ENCODE measurements around the gene PFKL. TPM values are rescaled to one million over a fixed set of nuclear protein-coding genes. Genes with fewer than 3 reads are reported as not detected.

The PFKL gene
- total and polyA plus RNA-seq, 2 donors (not counting 1 experiment from before 2014, with no cell fraction given) = 54.8 to 125 TPM

- no peak for DNase-seq (ENCODE audit: low read depth in 2 of 2)
- no peak overlapping the region for H2AFZ ChIP-seq (ENCODE audit: low read length)
- no peak for TF ChIP-seq EZH2 (IDR thresholded peaks at IDR 0.05; ENCODE audit: low read length, missing control alignments)
- TF ChIP-seq, protein P1, sequence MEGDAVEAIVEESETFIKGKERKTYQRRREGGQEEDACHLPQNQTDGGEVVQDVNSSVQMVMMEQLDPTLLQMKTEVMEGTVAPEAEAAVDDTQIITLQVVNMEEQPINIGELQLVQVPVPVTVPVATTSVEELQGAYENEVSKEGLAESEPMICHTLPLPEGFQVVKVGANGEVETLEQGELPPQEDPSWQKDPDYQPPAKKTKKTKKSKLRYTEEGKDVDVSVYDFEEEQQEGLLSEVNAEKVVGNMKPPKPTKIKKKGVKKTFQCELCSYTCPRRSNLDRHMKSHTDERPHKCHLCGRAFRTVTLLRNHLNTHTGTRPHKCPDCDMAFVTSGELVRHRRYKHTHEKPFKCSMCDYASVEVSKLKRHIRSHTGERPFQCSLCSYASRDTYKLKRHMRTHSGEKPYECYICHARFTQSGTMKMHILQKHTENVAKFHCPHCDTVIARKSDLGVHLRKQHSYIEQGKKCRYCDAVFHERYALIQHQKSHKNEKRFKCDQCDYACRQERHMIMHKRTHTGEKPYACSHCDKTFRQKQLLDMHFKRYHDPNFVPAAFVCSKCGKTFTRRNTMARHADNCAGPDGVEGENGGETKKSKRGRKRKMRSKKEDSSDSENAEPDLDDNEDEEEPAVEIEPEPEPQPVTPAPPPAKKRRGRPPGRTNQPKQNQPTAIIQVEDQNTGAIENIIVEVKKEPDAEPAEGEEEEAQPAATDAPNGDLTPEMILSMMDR (conservative IDR thresholded peaks at IDR 0.05 in 1 of 2, IDR thresholded peaks at IDR 0.05 in 1 of 2; ENCODE audit: low read depth in 1 of 2, low read length in 2 of 2) = no peak
Measured at GRCh38 chr21:44260791-44261631, 38.8 kb upstream of the PFKL start.

GRCh38 chr21:44261675-44262295 is 38.1 kb upstream of the PFKL start, which contains the start of gene DNMT3L:
Gene DNMT3L, minus strand, starts transcription at chr21:44261897. Its CDS starts 638 bp downstream, at chr21:44261259.
- no peak for DNase-seq (ENCODE audit: low read depth in 2 of 2)
- TF ChIP-seq, protein P1 (conservative IDR thresholded peaks at IDR 0.05 in 1 of 2, IDR thresholded peaks at IDR 0.05 in 1 of 2; ENCODE audit: low read depth in 1 of 2, low read length in 2 of 2) = no peak
- no peak for TF ChIP-seq EZH2 (IDR thresholded peaks at IDR 0.05; ENCODE audit: low read length, missing control alignments)

More at GRCh38 chr21:44260791-44261631, 38.8 kb upstream of the PFKL start:
- Histone ChIP-seq H3K27me3 (ENCODE audit: control insufficient read depth, insufficient read depth, low read length) (peaks cover 2% of the 10 kb centered on the region), H4K20me1 (ENCODE audit: control insufficient read depth, extremely low read depth, insufficient read depth, low read length) (no peaks in the 10 kb centered on the region), H3K4me1 (ENCODE audit: control insufficient read depth, extremely low read depth, insufficient read depth, low read length) (no peaks in the 10 kb centered on the region), H3K27ac (ENCODE audit: insufficient read depth, low read length) (no peak overlapping the region), H3K4me3 (replicated peaks in 1 of 4; ENCODE audit: control extremely low read depth in 1 of 4, insufficient read depth in 1 of 4, low read depth in 3 of 4, low read length in 4 of 4) (no peak overlapping the region), H3K9me3 (ENCODE audit: control insufficient read depth, insufficient read depth, low read depth, low read length) (no peaks in the 10 kb centered on the region), H3K36me3 (ENCODE audit: control insufficient read depth, insufficient read depth, low read length) (no peaks in the 10 kb centered on the region), H3K79me2 (ENCODE audit: control insufficient read depth, insufficient read depth, low read length) (no peaks in the 10 kb centered on the region), H3K4me2 (ENCODE audit: extremely low read depth, insufficient read depth, low read length) (no peak overlapping the region), H3K9ac (ENCODE audit: insufficient read depth, low read length) (no peak overlapping the region)

DNA sequence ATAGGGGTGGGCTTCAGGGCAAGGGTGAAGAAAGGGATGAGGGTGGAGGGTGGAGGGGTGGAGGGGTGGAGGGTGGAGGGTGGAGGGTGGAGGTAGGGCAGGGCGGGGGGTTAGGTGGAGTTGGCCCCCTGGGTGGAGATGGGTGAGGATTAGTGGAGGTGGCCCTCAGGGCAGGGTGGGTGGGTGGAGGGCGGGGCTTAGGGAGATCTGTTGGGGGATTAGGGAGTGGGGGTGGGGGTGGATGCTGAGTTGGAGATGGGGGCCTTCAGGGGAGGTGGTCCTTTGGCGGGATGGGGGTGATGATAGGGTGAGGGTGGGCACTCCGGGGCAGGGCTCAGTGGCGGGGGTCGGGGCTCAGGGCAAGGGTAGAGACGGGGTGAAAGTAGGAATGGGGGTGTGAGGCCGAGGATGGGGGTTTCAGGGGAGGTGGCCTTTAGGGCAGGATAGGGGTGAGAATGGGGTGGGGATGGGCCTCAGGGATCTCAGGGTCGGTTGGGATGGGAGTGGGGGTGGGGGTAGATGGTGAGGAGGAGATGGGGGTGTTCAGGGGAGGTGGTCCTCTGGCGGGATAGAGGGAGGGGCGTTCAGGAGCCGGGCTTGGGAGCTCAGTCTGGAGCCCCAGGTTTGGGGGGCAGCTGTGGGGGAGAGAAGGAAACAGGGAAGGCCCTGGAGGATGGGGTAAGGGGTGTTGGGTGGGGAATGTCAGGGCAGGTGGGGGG is 37.4 kb upstream of the PFKL start:
- Histone ChIP-seq H3K4me3 (replicated peaks in 1 of 4; ENCODE audit: control extremely low read depth in 1 of 4, insufficient read depth in 1 of 4, low read depth in 3 of 4, low read length in 4 of 4) (no peak overlapping the region), H3K4me1 (ENCODE audit: control insufficient read depth, extremely low read depth, insufficient read depth, low read length) (no peaks in the 10 kb centered on the region), H2AFZ (ENCODE audit: low read length) (no peak overlapping the region), H3K27me3 (ENCODE audit: control insufficient read depth, insufficient read depth, low read length) (peaks cover 2% of the 10 kb centered on the region), H4K20me1 (ENCODE audit: control insufficient read depth, extremely low read depth, insufficient read depth, low read length) (no peaks in the 10 kb centered on the region), H3K79me2 (ENCODE audit: control insufficient read depth, insufficient read depth, low read length) (no peaks in the 10 kb centered on the region), H3K27ac (ENCODE audit: insufficient read depth, low read length) (no peak overlapping the region), H3K36me3 (ENCODE audit: control insufficient read depth, insufficient read depth, low read length) (no peaks in the 10 kb centered on the region), H3K4me2 (ENCODE audit: extremely low read depth, insufficient read depth, low read length) (no peak overlapping the region), H3K9ac (ENCODE audit: insufficient read depth, low read length) (no peak overlapping the region), H3K9me3 (ENCODE audit: control insufficient read depth, insufficient read depth, low read depth, low read length) (no peaks in the 10 kb centered on the region)
- DNase-seq (ENCODE audit: low read depth in 2 of 2) = no peak
- TF ChIP-seq, protein P1 (conservative IDR thresholded peaks at IDR 0.05 in 1 of 2, IDR thresholded peaks at IDR 0.05 in 1 of 2; ENCODE audit: low read depth in 1 of 2, low read length in 2 of 2) = no peak
- no peak for TF ChIP-seq EZH2 (IDR thresholded peaks at IDR 0.05; ENCODE audit: low read length, missing control alignments)

More at GRCh38 chr21:44261675-44262295, 38.1 kb upstream of the PFKL start, which contains the start of gene DNMT3L:
- Histone ChIP-seq H2AFZ (ENCODE audit: low read length) (no peak within 1 kb of the TSS), H3K4me2 (ENCODE audit: extremely low read depth, insufficient read depth, low read length) (no peak within 1 kb of the TSS), H3K9me3 (ENCODE audit: control insufficient read depth, insufficient read depth, low read depth, low read length) (no peaks in the 10 kb centered on the region), H3K9ac (ENCODE audit: insufficient read depth, low read length) (no peak within 1 kb of the TSS), H3K27me3 (ENCODE audit: control insufficient read depth, insufficient read depth, low read length) (peaks cover 2% of the 10 kb centered on the region), H3K79me2 (ENCODE audit: control insufficient read depth, insufficient read depth, low read length) (no peaks in the 10 kb centered on the region), H3K4me3 (replicated peaks in 1 of 4; ENCODE audit: control extremely low read depth in 1 of 4, insufficient read depth in 1 of 4, low read depth in 3 of 4, low read length in 4 of 4) (no peak within 1 kb of the TSS), H3K4me1 (ENCODE audit: control insufficient read depth, extremely low read depth, insufficient read depth, low read length) (no peaks in the 10 kb centered on the region), H4K20me1 (ENCODE audit: control insufficient read depth, extremely low read depth, insufficient read depth, low read length) (no peaks in the 10 kb centered on the region), H3K27ac (ENCODE audit: insufficient read depth, low read length) (no peak within 1 kb of the TSS), H3K36me3 (ENCODE audit: control insufficient read depth, insufficient read depth, low read length) (no peaks in the 10 kb centered on the region)
